B cell (primary cell): Measurements from ENCODE around the gene MFAP2. TPM values are rescaled to one million over a fixed set of nuclear protein-coding genes. Genes with fewer than 3 reads are reported as not detected.
A peak's percentile ranks its signal among the peaks of the same experiment; 100 is the strongest.

Experiments used
- ATAC-seq: fragments of 200-7000 bp; cut with Tn5 transposase; one replicate; pipeline ENCODE4 v1.10.0; 2021; ENCODE audit warnings: low read depth, mild to moderate bottlenecking, moderate number of reproducible peaks, moderate library complexity
- CTCF ChIA-PET: fragments of 350-600 bp; sonication (Branson Sonifier 250); formaldehyde crosslinking; loops from one replicate; lab custom pipeline; 2021; ENCODE audit warnings: antibody characterized with exemption, inconsistent platforms; lab: Charles Lee
- POLR2A ChIA-PET: fragments of 350-600 bp; sonication (Branson Sonifier 250); formaldehyde crosslinking; loops from one replicate; lab custom pipeline; 2021; ENCODE audit warnings: antibody characterized with exemption; lab: Charles Lee
- DNase-seq: peaks from one replicate; pipeline ENCODE4 v3.0.0; 2013
- H2AFZ ChIP-seq: 2 replicates; pipeline ENCODE4 v1.6.1; 2012; ENCODE audit warnings: mild to moderate bottlenecking, low read depth, low read length; ENCODE audit not compliant: insufficient read depth, poor library complexity, severe bottlenecking
- H3K27ac ChIP-seq, 2 donors: 1 replicate in 1 of 2; 2 replicates in 1 of 2; pipeline ENCODE4 v1.5.1; 2012 to 2013; ENCODE audit warnings: low read length in 2 of 2, mild to moderate bottlenecking in 2 of 2, moderate library complexity in 1 of 2
- H3K27me3 ChIP-seq, 4 experiments: fragments of 200-600 bp in 1 of 4; sonication (generic) in 1 of 4; replicated peaks in 1 of 4; 1 replicate in 2 of 4; 2 replicates in 2 of 4; pipeline versions ENCODE4 v1.6.1 to v1.7.0; 2013 to 2016; ENCODE audit warnings: low read length in 3 of 4, mild to moderate bottlenecking in 2 of 4, mixed read lengths in 1 of 4, moderate library complexity in 1 of 4; ENCODE audit not compliant: insufficient read depth in 4 of 4, control insufficient read depth in 3 of 4; ENCODE audit errors: control extremely low read depth in 1 of 4
- H3K36me3 ChIP-seq, 2 experiments: replicated peaks in 1 of 2; 1 replicate in 1 of 2; 2 replicates in 1 of 2; pipeline versions ENCODE4 v1.6.1 to v1.7.1; 2013; ENCODE audit warnings: low read length in 1 of 2; ENCODE audit not compliant: insufficient read depth in 2 of 2, control insufficient read depth in 1 of 2; ENCODE audit errors: control extremely low read depth in 1 of 2, extremely low read depth in 1 of 2
- H3K4me1 ChIP-seq, 2 donors: fragments of 200-600 bp in 1 of 2; sonication (generic) in 1 of 2; 1 replicate in 1 of 2; 2 replicates in 1 of 2; pipeline versions ENCODE4 v1.5.1 to v1.6.1; 2013 to 2017; ENCODE audit warnings: low read length in 2 of 2; ENCODE audit not compliant: control insufficient read depth in 2 of 2, insufficient read depth in 2 of 2
- H3K4me2 ChIP-seq: replicated peaks from 2 replicates; pipeline ENCODE3; 2012; ENCODE audit warnings: mild to moderate bottlenecking, low read depth, low read length; ENCODE audit not compliant: poor library complexity, severe bottlenecking
- H3K4me3 ChIP-seq, 5 experiments: fragments of 200-600 bp in 1 of 5; sonication (generic) in 1 of 5; 1 replicate in 3 of 5; 2 replicates in 2 of 5; pipeline versions ENCODE4 v1.5.1 to v1.7.0; 2011 to 2016; ENCODE audit warnings: low read length in 4 of 5, mild to moderate bottlenecking in 4 of 5, low read depth in 2 of 5, control low read depth in 1 of 5, moderate library complexity in 1 of 5; ENCODE audit not compliant: insufficient read depth in 1 of 5; ENCODE audit errors: control extremely low read depth in 1 of 5, extremely low read depth in 1 of 5
- H3K79me2 ChIP-seq: fragments of 200-600 bp; sonication (generic); one replicate; pipeline ENCODE4 v1.6.0; 2016; ENCODE audit warnings: low read length; ENCODE audit not compliant: control insufficient read depth, insufficient read depth
- H3K9ac ChIP-seq: fragments of 200-600 bp; sonication (generic); 2 replicates; pipeline ENCODE4 v1.6.1; 2017; ENCODE audit warnings: mild to moderate bottlenecking, low read length, moderate library complexity
- H3K9me3 ChIP-seq, 3 donors: one replicate each; pipeline versions ENCODE4 v1.6.1 to v1.7.1; 2013; ENCODE audit warnings: low read length in 2 of 3; ENCODE audit not compliant: control insufficient read depth in 2 of 3, insufficient read depth in 1 of 3; ENCODE audit errors: control extremely low read depth in 1 of 3
- H4K20me1 ChIP-seq: 2 replicates; pipeline ENCODE4 v1.6.0; 2012; ENCODE audit warnings: mild to moderate bottlenecking, low read length; ENCODE audit not compliant: insufficient read depth, control insufficient read depth, poor library complexity, severe bottlenecking
- H3K27ac Mint-ChIP-seq: one replicate; pipeline ENCODE4 v1.8.0; 2021; ENCODE audit warnings: mixed read lengths
- H3K27me3 Mint-ChIP-seq: one replicate; pipeline ENCODE4 v1.8.0; 2021; ENCODE audit warnings: mixed read lengths
- H3K4me1 Mint-ChIP-seq: one replicate; pipeline ENCODE4 v1.8.0; 2021; ENCODE audit warnings: mixed read lengths
- H3K4me3 Mint-ChIP-seq: one replicate; pipeline ENCODE4 v1.8.0; 2021; ENCODE audit warnings: mixed read lengths
- H3K9me3 Mint-ChIP-seq: one replicate; pipeline ENCODE4 v1.8.0; 2022; ENCODE audit warnings: mixed read lengths; ENCODE audit not compliant: insufficient read depth
- EZH2 ChIP-seq: IDR thresholded peaks from 2 replicates; pipeline ENCODE4 v1.6.1; 2012; ENCODE audit warnings: borderline replicate concordance, low read depth, mild to moderate bottlenecking, moderate library complexity, low read length; ENCODE audit not compliant: insufficient read depth, poor library complexity, severe bottlenecking
- WGBS: methylation state at CpG from one replicate; pipeline ENCODE4 v1.1.5; 2013; ENCODE audit warnings: missing lambda C conversion rate; ENCODE audit not compliant: insufficient coverage; 5-methylcytosine and 5-hydroxymethylcytosine counted together
- intact Hi-C: fragments of 100-400 bp; cut with micrococcal nuclease; formaldehyde crosslinking; loops from one replicate; pipeline ENCODE4 v1.10.0; 2022
- polyA plus RNA-seq: library from polyadenylated mRNA; depleted of rRNA; stranded (reverse); fragments of >200 nt; gene quantifications from 2 replicates; pipeline ENCODE4 v1.2.3, GENCODE V29; 2012
- total RNA-seq, 2 donors: library from RNA; stranded (reverse); fragments of 120-200 nt in 1 of 2; gene quantifications; 1 replicate in 1 of 2; 2 replicates in 1 of 2; pipeline versions ENCODE4 v1.2.3 to v1.2.4, GENCODE V29; 2013 to 2022
- TF ChIP-seq, protein P1 (sequence below): fragments of 200-600 bp; IDR thresholded peaks from one replicate; pipeline ENCODE4 v1.8.0; 2022; ENCODE audit warnings: antibody characterized with exemption, mild to moderate bottlenecking

Gene MFAP2
- total and polyA plus RNA-seq, 2 donors (not counting 1 experiment from before 2014, with no cell fraction given), result not detected

DNA sequence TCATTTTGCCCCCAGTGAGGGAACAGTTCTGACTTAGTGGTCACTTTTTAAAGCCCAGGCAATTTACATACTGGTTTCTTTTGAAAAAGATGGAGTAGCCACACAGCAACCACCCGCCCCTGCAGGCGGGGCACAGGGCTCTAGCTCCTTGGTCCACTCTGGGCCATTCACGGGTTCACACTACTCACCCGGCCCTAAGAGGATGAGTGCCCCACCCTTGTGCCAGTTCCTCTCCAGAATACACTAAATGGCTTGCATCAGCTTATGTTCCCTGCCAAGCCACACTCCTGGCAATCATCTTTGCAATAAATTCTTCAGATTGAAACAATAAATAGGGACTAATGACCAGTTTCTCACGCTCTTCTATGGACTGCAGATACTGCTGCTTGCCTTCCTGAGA, 47.0 kb upstream of the MFAP2 start:
- H3K4me2 ChIP-seq, result no peak overlapping the region
- H3K9me3 ChIP-seq, result no peaks in the 10 kb centered on the region
- Mint-ChIP-seq H3K27me3 (no peaks in the 10 kb centered on the region), H3K27ac (no peak overlapping the region), H3K4me1 (no peaks in the 10 kb centered on the region), H3K4me3 (no peak overlapping the region), H3K9me3 (no peaks in the 10 kb centered on the region)
- no peak overlapping the region for H3K4me3 ChIP-seq
- no peak overlapping the region for H2AFZ ChIP-seq
- intact Hi-C loops, result no loop called here
- ChIA-PET POLR2A (no interaction called here), CTCF (no interaction called here)
- H3K4me1 ChIP-seq, result peaks cover 0 to 5% of the 10 kb centered on the region in 2 donors
- peaks cover 8 to 77% of the 10 kb centered on the region in 2 experiments for H3K36me3 ChIP-seq
- WGBS, result 97% methylated on average over 4 of the region's 5 CpGs
- H3K27me3 ChIP-seq, result no peaks in the 10 kb centered on the region
- H4K20me1 ChIP-seq, result peaks cover under 1% of the 10 kb centered on the region
- H3K27ac ChIP-seq, result no peak overlapping the region
- DNase-seq (no peak), ATAC-seq (no peak)
- H3K79me2 ChIP-seq, result peaks cover 4% of the 10 kb centered on the region
- H3K9ac ChIP-seq, result no peak overlapping the region
- TF ChIP-seq, protein P1, sequence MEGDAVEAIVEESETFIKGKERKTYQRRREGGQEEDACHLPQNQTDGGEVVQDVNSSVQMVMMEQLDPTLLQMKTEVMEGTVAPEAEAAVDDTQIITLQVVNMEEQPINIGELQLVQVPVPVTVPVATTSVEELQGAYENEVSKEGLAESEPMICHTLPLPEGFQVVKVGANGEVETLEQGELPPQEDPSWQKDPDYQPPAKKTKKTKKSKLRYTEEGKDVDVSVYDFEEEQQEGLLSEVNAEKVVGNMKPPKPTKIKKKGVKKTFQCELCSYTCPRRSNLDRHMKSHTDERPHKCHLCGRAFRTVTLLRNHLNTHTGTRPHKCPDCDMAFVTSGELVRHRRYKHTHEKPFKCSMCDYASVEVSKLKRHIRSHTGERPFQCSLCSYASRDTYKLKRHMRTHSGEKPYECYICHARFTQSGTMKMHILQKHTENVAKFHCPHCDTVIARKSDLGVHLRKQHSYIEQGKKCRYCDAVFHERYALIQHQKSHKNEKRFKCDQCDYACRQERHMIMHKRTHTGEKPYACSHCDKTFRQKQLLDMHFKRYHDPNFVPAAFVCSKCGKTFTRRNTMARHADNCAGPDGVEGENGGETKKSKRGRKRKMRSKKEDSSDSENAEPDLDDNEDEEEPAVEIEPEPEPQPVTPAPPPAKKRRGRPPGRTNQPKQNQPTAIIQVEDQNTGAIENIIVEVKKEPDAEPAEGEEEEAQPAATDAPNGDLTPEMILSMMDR, result no peak

DNA sequence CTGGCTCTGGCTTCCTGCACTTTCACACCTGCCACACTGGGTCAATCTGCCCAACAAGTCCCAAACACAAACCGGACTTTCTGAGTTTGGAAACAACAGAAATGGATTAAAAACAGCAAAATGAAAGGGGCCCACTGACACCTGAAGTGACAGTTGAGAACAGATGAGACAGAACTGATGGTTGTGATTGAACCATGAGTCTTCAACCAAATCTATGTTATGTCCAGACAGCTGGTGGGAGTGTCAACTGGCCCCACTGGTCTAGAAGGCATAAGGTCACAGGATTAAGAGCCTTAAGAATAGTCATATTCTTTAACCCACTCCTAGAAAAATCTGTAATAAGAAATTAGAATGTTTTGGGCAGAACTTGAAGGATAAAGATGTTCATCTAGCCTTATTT, 44.3 kb upstream of the MFAP2 start:
- Histone ChIP-seq H3K4me1 (peaks cover 0 to 5% of the 10 kb centered on the region in 2 donors), H3K9me3 (no peaks in the 10 kb centered on the region), H4K20me1 (no peaks in the 10 kb centered on the region), H3K9ac (no peak overlapping the region), H2AFZ (no peak overlapping the region), H3K27me3 (no peaks in the 10 kb centered on the region), H3K4me2 (no peak overlapping the region), H3K27ac (no peak overlapping the region), H3K79me2 (no peaks in the 10 kb centered on the region), H3K36me3 (peaks cover 6 to 84% of the 10 kb centered on the region in 2 experiments), H3K4me3 (no peak overlapping the region)
- CTCF ChIA-PET, result no interaction called here
- peaks cover 2% of the 10 kb centered on the region for H3K4me1 Mint-ChIP-seq
- no peaks in the 10 kb centered on the region for H3K9me3 Mint-ChIP-seq
- POLR2A ChIA-PET, result interaction anchor here (0.7 kb wide), 1 partner anchor 64 kb away, joined by 5 read pairs; no protein-coding TSS in a partner anchor
- no peak for ATAC-seq
- no peaks in the 10 kb centered on the region for H3K27me3 Mint-ChIP-seq
- no peak for TF ChIP-seq EZH2
- TF ChIP-seq, protein P1, result no peak
- intact Hi-C loops, result no loop called here
- peak overlapping the region; percentile 20 for H3K27ac Mint-ChIP-seq
- no peak overlapping the region for H3K4me3 Mint-ChIP-seq
- WGBS, result 100% methylated on average over 1 of the region's 1 CpG
- no peak for DNase-seq
